Prostate gland (tissue), 2 donors: Measurements from ENCODE around the gene RAB36. TPM values are rescaled to one million over a fixed set of nuclear protein-coding genes. Genes with fewer than 3 reads are reported as not detected.
A peak's percentile ranks its signal among the peaks of the same experiment; 100 is the strongest.

ENCODE experiments used
- DNase-seq: peaks from one replicate; pipeline ENCODE4 v3.0.0-alpha.2; 2019; ENCODE audit warnings: low spot score
- H3K27ac ChIP-seq, 2 donors: fragments of 200-600 bp; sonication (generic); 2 replicates each; pipeline ENCODE4 v1.5.1; 2017 to 2019
- H3K27me3 ChIP-seq: fragments of 200-600 bp; sonication (generic); replicated peaks from 2 replicates; pipeline ENCODE4 v1.5.1; 2019; ENCODE audit not compliant: insufficient read depth
- H3K36me3 ChIP-seq, 2 donors: fragments of 200-600 bp; sonication (generic); 1 replicate in 1 of 2; 2 replicates in 1 of 2; pipeline versions ENCODE4 v1.5.1 to v1.8.1; 2017 to 2019
- H3K4me1 ChIP-seq: fragments of 200-600 bp; sonication (generic); replicated peaks from 2 replicates; pipeline ENCODE4 v1.5.1; 2019
- H3K4me3 ChIP-seq, 2 donors: fragments of 200-600 bp; sonication (generic); 2 replicates each; pipeline ENCODE4 v1.5.1; 2017 to 2019
- H3K9me3 ChIP-seq: fragments of 200-600 bp; sonication (generic); 2 replicates; pipeline ENCODE4 v1.5.1; 2017
- POLR2A ChIP-seq: fragments of 450-650 bp; IDR thresholded peaks from one replicate; pipeline ENCODE4 v1.6.1; 2016; ENCODE audit warnings: antibody characterized with exemption, mild to moderate bottlenecking
- POLR2AphosphoS5 ChIP-seq: sonication (generic); formaldehyde crosslinking; IDR thresholded peaks from one replicate; pipeline ENCODE4 v1.6.1; 2017; ENCODE audit warnings: antibody characterized with exemption
- WGBS: methylation state at CpG from one replicate; pipeline ENCODE4 v1.1.5; 2018; 5-methylcytosine and 5-hydroxymethylcytosine counted together
- intact Hi-C: fragments of 100-400 bp; cut with DNase I; formaldehyde crosslinking; loops from one replicate; pipeline ENCODE4 v1.14.2; 2022
- total RNA-seq, 2 donors: library from RNA; depleted of rRNA; stranded (reverse); fragments of >200 nt; gene quantifications; one replicate each; pipeline ENCODE4 v1.1.0, GENCODE V29; 2016
- TF ChIP-seq, protein P1 (sequence below), 4 experiments: fragments of 200-600 bp in 2 of 4; fragments of 450-650 bp in 2 of 4; sonication (generic) in 2 of 4; IDR thresholded peaks; 1 replicate in 3 of 4; 2 replicates in 1 of 4; pipeline ENCODE4 v1.5.1; 2016 to 2019; ENCODE audit warnings: antibody characterized with exemption in 4 of 4, mild to moderate bottlenecking in 2 of 4, moderate library complexity in 2 of 4

Gene RAB36
- total RNA-seq, 2 donors from 2014 or later, result 4.1 to 12.7 TPM

DNA sequence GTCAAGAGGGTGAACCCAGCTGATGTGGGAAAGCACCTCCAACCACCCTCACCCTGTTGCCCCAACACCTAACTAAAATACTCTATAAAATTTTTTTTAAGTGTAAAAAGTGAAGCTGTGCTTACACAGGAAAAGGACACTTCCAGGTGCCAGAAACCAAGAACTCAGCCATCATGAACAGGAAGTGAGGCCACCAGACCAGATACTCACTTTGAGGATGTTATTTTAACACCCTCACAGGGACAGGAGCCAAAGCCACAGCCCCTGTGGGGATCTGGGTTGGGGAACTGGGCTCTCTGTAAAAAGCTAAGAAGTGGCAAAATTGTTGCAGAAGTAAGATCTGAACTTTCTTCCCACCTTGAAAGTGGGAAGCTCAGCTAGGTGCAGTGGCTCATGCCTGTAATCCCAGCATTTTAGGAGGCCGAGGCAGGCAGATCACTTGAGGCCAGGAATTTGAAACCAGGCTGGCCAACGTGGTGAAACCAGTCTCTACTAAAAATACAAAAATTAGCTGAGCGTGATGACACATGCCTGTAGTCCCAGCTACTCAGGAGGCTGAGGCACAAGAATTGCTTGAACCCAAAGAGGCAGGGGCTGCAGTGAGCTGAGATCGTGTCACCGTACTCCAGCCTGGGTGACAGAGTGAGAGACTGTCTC, 7.2 kb upstream of the RAB36 start:
- TF ChIP-seq POLR2A (no peak), POLR2AphosphoS5 (no peak)
- TF ChIP-seq, protein P1, sequence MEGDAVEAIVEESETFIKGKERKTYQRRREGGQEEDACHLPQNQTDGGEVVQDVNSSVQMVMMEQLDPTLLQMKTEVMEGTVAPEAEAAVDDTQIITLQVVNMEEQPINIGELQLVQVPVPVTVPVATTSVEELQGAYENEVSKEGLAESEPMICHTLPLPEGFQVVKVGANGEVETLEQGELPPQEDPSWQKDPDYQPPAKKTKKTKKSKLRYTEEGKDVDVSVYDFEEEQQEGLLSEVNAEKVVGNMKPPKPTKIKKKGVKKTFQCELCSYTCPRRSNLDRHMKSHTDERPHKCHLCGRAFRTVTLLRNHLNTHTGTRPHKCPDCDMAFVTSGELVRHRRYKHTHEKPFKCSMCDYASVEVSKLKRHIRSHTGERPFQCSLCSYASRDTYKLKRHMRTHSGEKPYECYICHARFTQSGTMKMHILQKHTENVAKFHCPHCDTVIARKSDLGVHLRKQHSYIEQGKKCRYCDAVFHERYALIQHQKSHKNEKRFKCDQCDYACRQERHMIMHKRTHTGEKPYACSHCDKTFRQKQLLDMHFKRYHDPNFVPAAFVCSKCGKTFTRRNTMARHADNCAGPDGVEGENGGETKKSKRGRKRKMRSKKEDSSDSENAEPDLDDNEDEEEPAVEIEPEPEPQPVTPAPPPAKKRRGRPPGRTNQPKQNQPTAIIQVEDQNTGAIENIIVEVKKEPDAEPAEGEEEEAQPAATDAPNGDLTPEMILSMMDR (IDR thresholded peaks at IDR 0.05), result no peak
- Histone ChIP-seq H3K4me3 (no peak overlapping the region), H3K36me3 (no peaks in the 10 kb centered on the region), H3K9me3 (no peaks in the 10 kb centered on the region), H3K27ac (peak overlapping the region; percentile 20 to 58), H3K4me1 (no peaks in the 10 kb centered on the region), H3K27me3 (no peaks in the 10 kb centered on the region)
- intact Hi-C loops, result no loop called here
- no peak for DNase-seq
- WGBS, result 41% methylated on average over 5 of the region's 5 CpGs

DNA sequence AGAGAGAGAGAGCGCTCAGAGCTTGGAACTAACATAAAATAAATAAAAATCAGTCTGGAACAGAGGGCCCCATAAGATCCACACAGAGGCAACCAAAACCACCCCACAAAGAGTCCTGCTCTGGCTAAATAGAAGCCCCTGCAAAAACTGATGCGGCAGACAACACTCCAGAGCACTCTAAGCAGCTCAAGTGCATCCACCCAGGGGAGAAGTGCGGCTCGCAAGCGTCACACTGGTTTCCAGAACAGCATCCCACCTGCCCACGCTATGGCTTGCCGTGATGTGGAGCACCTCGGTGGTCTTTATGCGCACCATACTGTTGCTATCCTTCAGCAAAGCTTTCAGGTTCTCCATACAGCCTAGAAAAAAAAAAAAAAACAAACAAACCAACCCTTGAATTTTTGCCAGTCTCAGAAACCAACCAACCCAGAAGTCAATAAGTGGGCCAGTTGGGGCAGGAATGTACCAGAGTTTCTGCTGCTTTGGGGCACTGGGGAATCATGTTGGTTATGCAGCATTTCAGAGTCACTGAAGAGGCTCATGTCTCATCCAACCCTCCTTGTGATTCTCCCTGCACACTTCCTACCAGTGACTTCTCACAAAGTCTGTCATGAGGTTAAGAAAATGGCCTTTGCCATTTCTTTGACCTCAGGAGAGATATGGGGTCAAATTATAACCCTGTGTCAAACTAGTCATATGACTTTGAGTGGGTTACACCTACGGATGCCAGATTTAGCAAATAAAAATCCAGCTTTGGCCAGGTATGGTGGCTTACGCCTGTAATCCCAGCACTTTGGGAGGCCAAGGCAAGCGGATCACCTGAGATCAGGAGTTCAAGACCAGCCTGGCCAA, 6.5 kb upstream of the RAB36 start:
- Histone ChIP-seq H3K27ac (peak overlapping the region; percentile 20 to 58), H3K4me1 (no peaks in the 10 kb centered on the region), H3K36me3 (no peaks in the 10 kb centered on the region), H3K4me3 (no peak overlapping the region), H3K9me3 (no peaks in the 10 kb centered on the region), H3K27me3 (no peaks in the 10 kb centered on the region)
- 74% methylated on average over 12 of the region's 12 CpGs for WGBS
- intact Hi-C loops, result no loop called here
- TF ChIP-seq POLR2A (no peak), POLR2AphosphoS5 (peak; percentile 52)
- DNase-seq, result peak; percentile 52

DNA sequence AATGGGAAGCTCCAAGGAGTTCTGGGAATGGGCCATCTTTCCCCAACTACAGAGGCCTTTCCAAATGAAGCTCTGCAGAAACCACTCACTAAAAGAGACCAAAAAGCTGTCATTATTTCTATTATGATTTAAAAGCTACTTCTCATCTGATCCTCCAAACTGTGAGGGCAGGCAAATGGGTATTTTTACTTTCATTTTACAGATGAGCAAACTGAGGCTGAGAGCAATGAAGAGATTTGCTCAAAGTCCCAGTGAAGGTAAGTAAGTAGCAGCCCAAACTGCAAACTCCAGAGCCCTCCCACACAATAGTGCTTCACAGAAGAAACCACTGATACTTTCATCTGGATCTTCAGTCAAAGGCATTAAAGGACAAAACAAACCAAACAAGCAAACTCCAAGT, 4.9 kb upstream of the RAB36 start:
- Histone ChIP-seq H3K27ac (no peak overlapping the region), H3K9me3 (no peaks in the 10 kb centered on the region), H3K4me3 (no peak overlapping the region), H3K27me3 (no peaks in the 10 kb centered on the region), H3K4me1 (peaks cover 3% of the 10 kb centered on the region), H3K36me3 (no peaks in the 10 kb centered on the region)
- TF ChIP-seq POLR2AphosphoS5 (no peak), POLR2A (no peak)
- TF ChIP-seq, protein P1 (IDR thresholded peaks at IDR 0.05), result no peak
- intact Hi-C loops, result no loop called here
- no peak for DNase-seq

DNA sequence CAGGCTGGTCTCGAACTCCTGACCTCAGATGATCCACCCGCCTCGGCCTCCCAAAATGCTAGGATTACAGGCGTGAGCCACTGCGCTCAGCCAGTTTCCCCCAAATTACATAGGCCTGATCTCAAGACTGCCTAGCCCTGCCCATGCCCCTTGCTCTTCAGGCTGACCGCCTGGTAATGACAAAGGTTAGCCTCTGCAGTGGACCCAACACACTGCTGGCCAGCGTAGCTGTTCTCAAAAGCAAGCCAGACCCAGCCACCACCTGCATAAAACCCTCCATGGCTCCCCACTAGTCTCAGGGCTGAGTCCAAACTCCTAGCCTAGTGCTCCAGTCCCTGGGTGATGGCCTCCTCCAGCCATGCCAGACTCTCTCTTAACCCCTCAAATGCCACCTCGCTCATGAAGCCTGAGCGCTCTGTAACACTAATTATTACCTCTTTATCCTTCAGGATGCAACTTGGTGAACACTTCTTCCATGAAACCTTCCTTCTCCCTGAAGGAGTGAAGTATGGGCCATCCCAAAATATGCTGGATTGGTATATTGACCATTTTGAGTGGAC, 2.7 kb upstream of the RAB36 start:
- no peak for TF ChIP-seq POLR2AphosphoS5
- TF ChIP-seq, protein P1 (IDR thresholded peaks at IDR 0.05), result no peak
- no peak for TF ChIP-seq POLR2A
- intact Hi-C loops, result no loop called here
- Histone ChIP-seq H3K27ac (peak overlapping the region in 1 of 2 donors; percentile 45), H3K4me1 (peaks cover 11% of the 10 kb centered on the region), H3K27me3 (no peaks in the 10 kb centered on the region), H3K4me3 (no peak overlapping the region), H3K9me3 (no peaks in the 10 kb centered on the region), H3K36me3 (no peaks in the 10 kb centered on the region)
- WGBS, result 79% methylated on average over 9 of the region's 9 CpGs
- DNase-seq, result no peak

DNA sequence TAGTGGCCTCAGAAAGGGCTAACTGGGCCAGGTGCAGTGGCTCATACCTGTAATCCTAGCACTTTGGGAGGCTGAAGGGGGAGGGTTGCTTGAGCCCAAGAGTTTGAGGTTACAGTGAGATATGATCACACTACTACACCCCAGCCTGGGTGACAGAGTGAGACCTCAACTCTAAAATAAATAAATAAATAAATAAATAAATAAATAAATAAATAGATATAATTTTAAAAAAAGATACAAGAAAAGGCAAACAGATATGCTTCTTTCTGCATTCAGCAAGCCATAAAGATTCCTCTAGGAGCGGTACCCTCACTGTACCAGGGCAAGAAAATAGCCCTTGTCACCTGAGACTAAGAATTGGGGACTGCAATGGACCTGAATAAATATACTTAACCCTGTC, 2.2 kb upstream of the RAB36 start:
- peaks cover 14% of the 10 kb centered on the region for H3K4me1 ChIP-seq

More for the DNA sequence above, 2.2 kb upstream of the RAB36 start:
- DNase-seq, result no peak
- no peak for TF ChIP-seq POLR2A
- H3K27ac ChIP-seq, result no peak overlapping the region
- intact Hi-C loops, result no loop called here
- H3K36me3 ChIP-seq, result no peaks in the 10 kb centered on the region
- no peaks in the 10 kb centered on the region for H3K27me3 ChIP-seq
- WGBS, result 97% methylated on average over 1 of the region's 1 CpG
- no peak overlapping the region for H3K4me3 ChIP-seq
- H3K9me3 ChIP-seq, result no peaks in the 10 kb centered on the region
